Astrocyte of the spinal cord (primary cell): ENCODE data around the gene REG4.

Experiments used
- DNase-seq: peaks from one replicate; pipeline ENCODE4 v3.0.0; 2011; ENCODE audit warnings: low read depth, low spot score
- H3K4me3 ChIP-seq: 2 replicates; pipeline ENCODE4 v1.5.1; 2011; ENCODE audit warnings: low read depth, mild to moderate bottlenecking, low read length, moderate library complexity
- CTCF ChIP-seq: IDR thresholded peaks from 2 replicates; pipeline ENCODE4 v1.5.1; 2012; ENCODE audit warnings: low read depth, mild to moderate bottlenecking, low read length, inconsistent platforms
- in situ Hi-C: cut with HindIII; loops from 2 replicates; pipeline ENCODE4 v1.10.0; 2017; ENCODE audit warnings: low sequenced_read_pairs

REG4 gene

GRCh38 chr1:119783354-119784185 lies 27.7 kb downstream of the REG4 start:
- TF ChIP-seq CTCF = no peak
- in situ Hi-C loops = no loop called here
- DNase-seq = no peak
- no peak overlapping the region for H3K4me3 ChIP-seq

DNA sequence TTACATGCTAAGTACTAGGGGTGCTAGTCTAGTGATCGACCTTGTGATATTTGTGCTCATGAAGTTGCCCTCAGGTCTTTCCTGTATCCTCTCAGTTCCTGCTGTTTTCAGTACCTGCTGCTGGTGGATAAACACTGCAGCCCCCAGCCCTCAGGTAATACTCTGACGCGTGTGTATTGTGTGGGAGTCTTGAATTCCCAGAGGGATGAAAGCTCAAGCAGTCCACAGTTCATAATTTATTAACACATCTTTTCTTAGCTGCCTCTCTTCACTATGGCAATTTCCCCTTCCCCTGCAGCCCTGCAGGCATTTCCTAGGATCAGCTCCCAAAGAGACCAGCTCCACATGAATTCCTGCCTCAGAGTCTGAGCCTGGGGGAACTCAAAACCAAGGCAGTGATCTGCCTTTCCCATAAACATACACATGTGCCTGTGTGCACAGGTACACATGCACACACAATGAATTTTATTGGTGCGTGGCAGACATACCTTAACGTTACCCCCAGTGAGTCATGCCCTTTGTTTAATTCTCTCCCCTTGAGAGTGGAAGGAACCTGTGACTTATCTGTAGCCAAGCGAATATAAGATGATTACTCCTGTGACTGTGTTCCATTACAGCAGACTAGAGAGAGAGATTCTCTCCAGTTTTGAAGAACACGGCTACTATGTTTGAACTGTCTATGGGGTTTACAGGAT lies 28.5 kb downstream of the REG4 start:
- H3K4me3 ChIP-seq = no peak overlapping the region
- in situ Hi-C loops = no loop called here
- TF ChIP-seq CTCF = no peak
- DNase-seq = no peak

DNA sequence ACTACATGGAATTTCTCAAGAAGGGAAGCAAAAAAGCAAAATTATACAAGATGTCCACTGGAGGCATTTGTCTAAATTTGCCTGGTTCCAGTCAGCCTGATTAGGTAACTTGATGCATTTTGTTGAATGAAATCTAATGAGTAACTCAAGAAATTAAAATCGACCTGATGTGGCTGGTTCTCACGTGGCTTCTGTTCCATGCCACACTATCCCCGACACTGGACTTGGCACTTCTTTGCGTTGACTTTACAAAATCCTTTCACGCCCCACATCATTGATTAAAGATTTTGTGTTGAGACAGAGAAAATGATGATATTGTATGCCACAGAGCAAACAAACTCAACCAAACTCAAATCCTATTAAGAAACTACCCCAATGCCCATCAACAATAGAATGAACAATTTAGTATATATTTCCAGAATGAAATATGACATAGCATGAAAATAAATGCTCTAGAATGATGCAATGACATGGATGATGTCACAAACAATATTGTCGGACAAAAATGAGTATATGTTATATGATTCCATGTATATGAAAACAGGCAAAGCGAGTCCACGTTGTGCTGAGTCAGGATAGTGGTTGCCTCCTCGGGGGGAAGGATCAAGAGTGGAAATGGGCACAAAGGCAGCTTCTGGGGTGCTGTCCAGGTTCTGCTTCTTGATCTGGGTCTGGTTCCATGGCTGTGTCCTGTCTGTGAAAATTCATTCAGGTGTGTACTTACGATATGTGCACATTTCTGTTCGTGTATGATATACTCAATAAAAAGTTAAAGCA lies 29.6 kb downstream of the REG4 start:
- in situ Hi-C loops = no loop called here
- no peak for TF ChIP-seq CTCF
- DNase-seq = no peak
- no peak overlapping the region for H3K4me3 ChIP-seq

DNA sequence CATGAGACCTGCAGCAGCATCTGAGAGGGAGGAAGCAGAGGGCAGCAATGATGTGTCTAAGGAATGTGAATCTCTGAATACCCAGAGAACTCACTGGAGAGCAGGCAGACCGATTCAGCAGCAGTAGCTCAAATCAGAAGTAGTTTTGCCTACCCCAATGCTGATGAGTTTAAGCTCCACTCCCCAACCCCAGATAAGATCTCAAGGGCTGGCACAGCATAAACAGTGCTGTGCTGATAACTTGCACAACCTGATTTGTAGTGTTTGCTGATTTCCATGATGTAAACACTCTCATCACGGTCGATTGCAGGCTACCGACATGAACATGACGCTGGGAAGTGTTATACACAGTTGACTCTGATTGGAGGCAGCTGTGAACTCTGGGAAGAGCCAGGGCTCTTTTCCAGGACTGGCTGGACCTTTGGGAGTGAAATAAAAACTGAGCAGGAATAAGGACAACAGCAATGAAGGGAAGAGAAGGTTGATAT lies 31.3 kb downstream of the REG4 start:
- in situ Hi-C loops = no loop called here
- no peak for DNase-seq
- TF ChIP-seq CTCF = no peak
- H3K4me3 ChIP-seq = no peak overlapping the region

DNA sequence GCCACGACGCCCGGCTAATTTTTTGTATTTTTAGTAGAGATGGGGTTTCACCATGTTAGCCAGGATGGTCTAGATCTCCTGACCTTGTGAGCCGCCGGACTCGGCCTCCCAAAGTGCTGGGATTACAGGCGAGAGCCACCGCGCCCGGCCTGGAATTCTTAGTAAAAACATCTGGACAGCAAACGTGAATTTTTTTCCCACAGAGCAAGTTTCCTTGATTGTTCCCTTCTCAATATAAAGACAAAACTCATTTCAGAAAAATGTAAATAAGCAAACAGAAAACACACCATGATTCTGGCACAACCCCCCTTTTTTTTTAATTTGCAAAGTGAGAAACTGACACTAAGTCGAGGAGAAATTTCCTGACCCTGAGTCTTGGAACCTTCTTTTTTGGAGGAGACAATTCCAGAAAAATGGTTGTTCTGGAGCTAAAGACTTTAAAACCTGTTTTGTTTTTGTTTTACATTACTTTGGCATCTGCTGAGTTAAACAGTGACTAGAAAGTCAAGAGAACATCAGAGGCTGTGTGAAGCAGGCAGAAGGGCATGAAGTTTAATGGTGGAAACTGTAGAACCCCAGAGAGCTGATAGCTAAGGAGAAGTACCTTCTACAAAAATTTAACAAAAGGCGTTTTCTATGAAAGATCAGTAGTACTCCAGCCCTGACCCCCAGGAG lies 32.2 kb downstream of the REG4 start:
- TF ChIP-seq CTCF = no peak
- H3K4me3 ChIP-seq = no peak overlapping the region
- in situ Hi-C loops = no loop called here
- no peak for DNase-seq

GRCh38 chr1:119778359-119778758 lies 32.9 kb downstream of the REG4 start:
- H3K4me3 ChIP-seq = no peak overlapping the region
- in situ Hi-C loops = no loop called here
- TF ChIP-seq CTCF = no peak
- DNase-seq = no peak
